ENCODE results near the gene PALM.

- no peak for TF ChIP-seq SP1 (IDR thresholded peaks at IDR 0.05)
- TF ChIP-seq ZNF384 (IDR thresholded peaks at IDR 0.05): no peak
- no peak for TF ChIP-seq ELF4 (IDR thresholded peaks at IDR 0.05)
- TF ChIP-seq LEF1 (IDR thresholded peaks at IDR 0.05; ENCODE audit: borderline replicate concordance): no peak
- TF ChIP-seq FOXK2 (IDR thresholded peaks at IDR 0.05): no peak
- no peak for TF ChIP-seq NFRKB (IDR thresholded peaks at IDR 0.05)
- TF ChIP-seq HDGF (IDR thresholded peaks at IDR 0.05; ENCODE audit: borderline replicate concordance): no peak
- no peak for TF ChIP-seq TARDBP (IDR thresholded peaks at IDR 0.05)
- no peak for TF ChIP-seq CTBP1 (IDR thresholded peaks at IDR 0.05; ENCODE audit: borderline replicate concordance)
- TF ChIP-seq SUZ12 (IDR thresholded peaks at IDR 0.05): no peak
Observed at GRCh38 chr19:688214-688613, 20.5 kb upstream of the PALM start.
